Sciatic nerve (tissue), 2 donors: ENCODE measurements around the gene GPR35. TPM values are rescaled to one million over a fixed set of nuclear protein-coding genes. Genes with fewer than 3 reads are reported as not detected.

Experiments used
- ATAC-seq: fragments of 200-7000 bp; cut with Tn5 transposase; one replicate; pipeline ENCODE4 v1.9.1; 2020; ENCODE audit warnings: mild to moderate bottlenecking, moderate library complexity
- DNase-seq: peaks from one replicate; pipeline ENCODE4 v3.0.0-alpha.2; 2020; ENCODE audit warnings: low spot score
- intact Hi-C: fragments of 100-400 bp; cut with DNase I; formaldehyde crosslinking; loops from one replicate; pipeline ENCODE4 v1.14.2; 2022
- total RNA-seq: library from RNA; stranded (reverse); fragmentation: NEBNext Ultra II Directional; extraction: Animal tissue kit (Norgen Biotek cat#: 25700); gene quantifications from one replicate; pipeline ENCODE4 v1.2.1, GENCODE V29; 2021
- donor health status: DM: no; HTN: no; CAD: no.
- donor health status: DM: no; HTN: no; CAD: no.

GPR35 gene
- total RNA-seq, 1 donor from 2014 or later, result 3.2 TPM

GRCh38 chr2:240632306-240632721 is 7.0 kb downstream of the GPR35 start:
- DNase-seq, result no peak
- intact Hi-C loops, result no loop called here
- ATAC-seq, result no peak

DNA sequence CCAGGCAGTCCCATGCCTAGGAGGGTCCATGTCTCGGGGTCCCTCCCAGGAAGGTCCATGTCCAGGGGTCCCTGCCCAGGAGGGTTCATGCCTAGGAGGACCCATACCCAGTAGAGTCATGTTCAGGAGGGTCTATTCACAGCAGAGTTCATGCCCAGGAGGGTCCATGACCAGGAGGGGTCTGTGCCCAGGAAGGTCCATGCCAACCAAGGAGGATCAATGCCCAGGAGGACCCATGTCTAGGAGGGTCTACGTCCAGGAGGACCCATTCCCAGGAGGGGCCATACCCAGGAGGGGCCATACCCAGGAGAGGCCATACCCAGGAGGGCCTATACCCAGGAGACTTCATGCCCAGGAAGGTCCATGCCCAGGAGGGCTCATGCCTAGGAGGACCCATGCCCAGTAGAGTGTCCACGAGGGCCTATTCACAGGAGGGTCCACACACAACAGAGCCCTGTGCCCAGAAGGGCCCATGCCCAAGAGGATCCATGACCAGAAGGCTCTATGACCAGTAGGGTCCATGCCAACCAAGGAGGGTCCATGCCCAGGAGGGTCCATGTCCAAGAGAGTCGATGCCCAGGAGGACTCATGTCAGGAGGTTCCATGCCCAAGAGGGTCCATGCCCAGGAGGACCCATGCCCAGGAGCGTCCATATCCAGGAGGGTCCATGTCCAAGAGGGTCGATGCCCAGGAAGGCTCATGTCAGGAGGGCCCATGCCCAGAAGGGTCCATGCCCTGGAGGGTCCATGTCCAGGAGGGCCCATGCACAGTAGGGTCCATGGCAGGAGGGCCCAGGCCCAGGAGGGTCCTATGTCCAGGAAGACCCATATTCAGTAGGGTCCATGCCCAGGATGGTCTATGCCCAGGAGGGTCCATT is 10.1 kb downstream of the GPR35 start:
- intact Hi-C loops, result no loop called here
- no peak for DNase-seq
- no peak for ATAC-seq

GRCh38 chr2:240635998-240636547 is 10.8 kb downstream of the GPR35 start:
- no peak for ATAC-seq
- intact Hi-C loops, result no loop called here
- no peak for DNase-seq

GRCh38 chr2:240636563-240637115 is 11.4 kb downstream of the GPR35 start:
- intact Hi-C loops, result no loop called here
- ATAC-seq (no peak), DNase-seq (no peak)

GRCh38 chr2:240637116-240637900 is 12.0 kb downstream of the GPR35 start:
- ATAC-seq (no peak), DNase-seq (no peak)
- intact Hi-C loops, result no loop called here

DNA sequence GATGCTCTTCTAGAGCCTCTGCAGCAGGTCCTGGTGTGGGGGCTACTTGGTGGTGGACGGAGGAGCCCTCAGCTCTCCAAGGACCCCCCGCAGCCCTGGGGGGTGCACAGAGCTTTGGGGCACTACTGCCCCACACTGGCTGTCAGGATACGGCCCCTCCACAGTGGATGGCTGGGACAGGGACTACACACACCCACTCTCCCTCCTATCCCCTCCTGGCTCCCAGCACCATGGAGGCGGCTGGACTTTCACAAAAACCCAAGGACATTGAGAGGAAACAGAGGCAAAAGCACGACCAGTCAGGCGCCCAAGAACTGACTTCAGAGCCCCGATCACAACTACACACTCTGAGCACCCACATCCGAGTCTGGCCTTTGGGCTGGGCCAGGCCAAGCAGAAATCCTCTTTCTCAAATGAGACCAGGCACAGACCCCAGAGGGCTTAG is 12.6 kb downstream of the GPR35 start:
- DNase-seq (no peak), ATAC-seq (no peak)
- intact Hi-C loops, result no loop called here

- ATAC-seq, result peak; percentile 94
- DNase-seq, result no peak
- intact Hi-C loops, result no loop called here
Observed at GRCh38 chr2:240638512-240639160, 13.4 kb downstream of the GPR35 start.

DNA sequence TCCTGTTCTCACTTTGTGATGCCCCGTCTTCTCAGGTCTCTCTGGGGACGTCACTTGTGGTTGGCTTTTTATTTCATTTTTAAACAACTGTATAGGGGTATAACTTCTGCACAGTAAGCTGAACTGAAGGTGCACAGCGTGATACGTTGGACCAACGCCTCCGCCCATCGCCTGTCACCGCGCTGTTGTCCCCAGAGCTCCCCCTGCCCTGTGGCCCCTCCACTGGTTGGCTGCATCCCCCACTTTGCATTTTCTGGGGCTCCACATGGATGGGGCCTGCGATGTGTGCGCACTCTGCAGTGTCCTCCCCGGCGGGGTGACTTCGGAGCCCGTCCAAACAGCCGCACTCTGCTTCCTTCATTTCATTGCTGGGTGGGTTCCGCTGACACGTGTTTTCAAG is 14.3 kb downstream of the GPR35 start:
- ATAC-seq (no peak), DNase-seq (no peak)
- intact Hi-C loops, result no loop called here

GRCh38 chr2:240640939-240641338 is 15.7 kb downstream of the GPR35 start:
- ATAC-seq (no peak), DNase-seq (no peak)
- intact Hi-C loops, result no loop called here

DNA sequence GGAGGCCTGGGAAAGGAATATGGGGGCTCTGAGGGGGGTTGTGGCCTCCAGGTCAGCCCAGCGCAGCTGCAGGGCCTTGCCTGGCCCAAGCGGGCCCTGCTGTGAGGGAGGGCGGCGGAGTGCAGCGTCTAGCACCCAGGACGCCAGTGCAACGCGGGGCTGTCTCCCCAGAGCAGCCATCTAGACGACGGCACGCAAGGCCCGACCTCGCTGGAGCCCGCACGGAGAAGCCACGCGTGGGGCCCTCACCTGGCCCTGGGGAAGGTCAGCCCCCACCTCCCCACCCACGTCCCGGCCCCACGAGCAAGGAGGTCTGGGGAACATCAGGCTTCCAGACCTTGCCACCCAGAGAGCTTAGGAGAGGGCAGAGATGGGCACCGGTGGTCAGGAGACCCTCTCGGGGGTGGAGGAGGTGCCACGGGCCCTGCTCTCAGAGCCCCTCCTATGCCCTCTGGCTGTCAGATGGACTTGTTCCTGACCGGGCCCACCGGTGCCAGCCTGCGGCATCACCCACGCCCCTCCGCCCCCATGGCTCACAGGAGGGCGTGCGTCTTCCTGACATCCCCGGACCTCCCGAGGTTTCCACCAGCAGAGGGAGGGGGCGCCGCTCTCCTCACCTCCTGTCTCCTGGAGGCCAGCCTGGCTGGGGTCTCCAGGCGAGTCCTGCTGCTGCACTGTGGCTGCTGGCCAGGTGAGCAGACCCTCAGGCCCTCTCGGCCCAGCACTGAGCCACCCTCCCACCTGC is 17.0 kb downstream of the GPR35 start:
- ATAC-seq (no peak), DNase-seq (no peak)
- intact Hi-C loops, result no loop called here

DNA sequence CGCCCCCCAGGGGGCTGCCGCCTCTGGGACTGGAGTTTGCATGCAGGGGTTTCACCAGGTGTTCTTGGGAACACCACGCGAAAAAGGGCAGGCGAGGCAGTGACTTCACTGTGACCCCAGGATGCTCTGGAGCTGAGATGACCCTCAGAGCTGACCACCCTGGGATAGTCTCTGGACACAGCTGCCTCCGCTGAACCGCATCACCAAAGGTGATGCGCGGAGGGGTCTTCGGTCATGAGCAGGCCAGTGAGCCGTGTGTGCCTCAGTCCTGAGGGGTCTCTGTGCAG is 17.5 kb downstream of the GPR35 start:
- no peak for DNase-seq
- ATAC-seq, result no peak
- intact Hi-C loops, result no loop called here

- DNase-seq (no peak), ATAC-seq (no peak)
- intact Hi-C loops, result no loop called here
Observed at GRCh38 chr2:240643093-240643810, 18.0 kb downstream of the GPR35 start.

DNA sequence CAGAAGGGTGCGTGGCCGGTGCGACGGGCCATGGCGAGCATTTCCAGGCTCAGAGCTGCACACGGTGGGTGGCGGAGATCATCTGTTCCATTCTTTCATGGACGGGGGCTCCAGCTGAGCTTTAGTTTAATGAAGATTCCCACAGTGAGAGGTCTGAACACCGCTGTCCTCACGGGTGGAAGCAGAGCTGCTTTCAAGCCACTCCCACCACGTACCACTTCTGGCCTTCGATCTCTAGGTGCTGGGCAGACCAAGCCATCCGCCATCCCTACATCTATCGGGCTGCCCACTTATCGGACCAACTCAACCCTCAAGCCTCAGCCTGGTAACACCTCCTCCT is 18.5 kb downstream of the GPR35 start:
- intact Hi-C loops, result no loop called here
- ATAC-seq, result no peak
- DNase-seq, result no peak

- no peak for ATAC-seq
Observed at GRCh38 chr2:240644171-240644651, 18.9 kb downstream of the GPR35 start.

GRCh38 chr2:240644859-240645301 is 19.6 kb downstream of the GPR35 start:
- intact Hi-C loops, result no loop called here
- no peak for DNase-seq
- no peak for ATAC-seq

More at GRCh38 chr2:240644171-240644651, 18.9 kb downstream of the GPR35 start:
- no peak for DNase-seq
- intact Hi-C loops, result no loop called here

DNA sequence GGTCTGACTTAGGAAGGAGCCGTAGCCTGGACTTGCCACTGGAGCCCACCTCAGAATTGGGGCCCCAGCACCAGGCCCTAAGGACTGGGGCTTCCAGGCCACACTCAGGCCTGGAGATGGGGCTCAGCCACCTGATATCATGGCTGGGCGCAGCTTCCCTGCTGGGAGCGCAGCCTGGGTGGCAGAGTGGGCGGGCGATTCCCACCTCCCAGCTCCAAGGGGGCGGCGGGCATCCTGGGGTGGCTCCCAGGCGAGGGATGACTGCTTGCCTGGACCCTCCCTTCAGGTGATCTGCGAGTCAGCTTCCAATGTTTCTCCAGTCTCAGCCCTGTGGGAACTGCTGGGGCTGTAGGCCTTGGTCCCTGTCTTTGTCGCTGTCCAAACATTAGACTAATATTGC is 20.1 kb downstream of the GPR35 start:
- DNase-seq, result no peak

GRCh38 chr2:240645801-240646175 is 20.5 kb downstream of the GPR35 start:
- ATAC-seq (no peak), DNase-seq (no peak)
- intact Hi-C loops, result no loop called here

More for the DNA sequence above, 20.1 kb downstream of the GPR35 start:
- no peak for ATAC-seq
- intact Hi-C loops, result no loop called here
